ENCODE measurements around the gene CELF6.

CELF6 gene

DNA sequence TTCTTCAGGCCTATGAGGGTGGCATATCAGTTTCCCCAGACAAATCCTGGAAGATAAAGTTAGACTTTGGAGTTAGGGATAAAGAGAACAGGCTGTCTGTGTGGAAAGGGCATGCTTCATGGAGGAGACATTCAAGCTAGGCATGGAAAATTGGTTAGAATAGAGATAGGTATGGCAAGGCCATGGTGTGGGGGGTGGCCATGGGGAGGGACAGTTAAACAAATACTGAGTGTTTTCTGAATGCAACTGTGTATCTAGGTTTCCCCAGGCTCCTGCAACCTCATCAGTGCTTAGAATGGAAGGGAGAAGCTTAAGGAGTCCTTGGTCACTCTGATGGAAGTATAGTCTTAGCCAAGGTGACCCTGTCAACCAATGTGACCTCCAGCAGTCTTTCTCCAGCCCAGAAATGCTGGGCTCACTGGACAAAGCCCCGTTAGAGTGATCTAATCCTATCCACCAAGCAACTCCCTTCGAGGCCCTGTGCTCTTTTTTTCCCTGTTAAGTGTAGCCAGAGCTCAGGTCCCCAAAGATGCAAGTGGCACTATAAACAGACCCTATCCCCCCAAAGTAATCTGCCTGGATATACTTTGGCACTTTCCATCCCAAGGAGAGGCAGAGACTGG lies 83.5 kb downstream of the CELF6 start:
- TF ChIP-seq POLR2A (IDR thresholded peaks at IDR 0.05; ENCODE audit: low read length) (no peak), GATA1 (IDR thresholded peaks at IDR 0.05; ENCODE audit: low read depth, low read length) (no peak)
- no peak for DNase-seq

DNA sequence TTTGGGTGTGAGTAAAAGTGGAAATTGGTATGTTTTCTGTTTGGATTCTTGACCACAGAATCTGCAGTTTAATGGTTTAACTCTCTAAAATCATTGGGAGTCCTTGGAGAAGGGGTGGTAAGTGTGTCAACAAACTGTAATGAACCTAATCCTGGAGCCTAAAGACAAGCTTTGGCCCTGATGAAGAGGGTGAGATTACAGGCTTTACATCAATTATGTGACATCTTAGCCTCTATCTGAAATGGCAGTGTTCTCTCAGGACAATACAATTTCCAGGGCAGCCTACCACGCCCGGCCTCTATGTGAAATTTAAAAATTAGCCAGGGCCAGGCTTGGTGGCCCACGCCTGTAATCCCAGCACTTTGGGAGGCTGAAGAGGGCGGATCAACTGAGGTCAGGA lies 84.7 kb downstream of the CELF6 start:
- TF ChIP-seq GATA1 (IDR thresholded peaks at IDR 0.05; ENCODE audit: low read depth, low read length), result no peak
- DNase-seq, result no peak

All from erythroblast (primary cell).